Karpas-422 (cell line): ENCODE measurements around the gene COX7A1. TPM values are rescaled to one million over a fixed set of nuclear protein-coding genes. Genes with fewer than 3 reads are reported as not detected.
A peak's percentile ranks its signal among the peaks of the same experiment; 100 is the strongest.
"Not testable (repeated sequence)": the region's sequence is repeated elsewhere in the genome, so short reads cannot be mapped to it uniquely, and the experiment has no call there.

Experiments
- DNase-seq: peaks from one replicate; pipeline ENCODE4 v3.0.0-alpha.2; 2015
- H2AFZ ChIP-seq: fragments of 200-600 bp; sonication (generic); 2 replicates; pipeline ENCODE4 v1.6.1; 2014; ENCODE audit warnings: antibody characterized with exemption, low read length, mixed read lengths
- H3K27ac ChIP-seq: fragments of 200-600 bp; sonication (generic); 2 replicates; pipeline ENCODE4 v1.5.1; 2014; ENCODE audit warnings: mild to moderate bottlenecking, low read length, moderate library complexity
- H3K27me3 ChIP-seq: fragments of 200-600 bp; sonication (generic); 2 replicates; pipeline ENCODE4 v1.6.1; 2014; ENCODE audit warnings: low read length, mixed read lengths
- H3K36me3 ChIP-seq: fragments of 200-600 bp; sonication (generic); 2 replicates; pipeline ENCODE4 v1.6.1; 2014; ENCODE audit warnings: low read length, mixed read lengths; ENCODE audit not compliant: insufficient read depth
- H3K4me1 ChIP-seq: fragments of 200-600 bp; sonication (generic); 2 replicates; pipeline ENCODE4 v1.6.1; 2014; ENCODE audit warnings: mild to moderate bottlenecking, low read length, mixed read lengths
- H3K4me2 ChIP-seq: fragments of 200-600 bp; sonication (generic); 2 replicates; pipeline ENCODE4 v1.6.1; 2014; ENCODE audit warnings: low read length, low read depth, mild to moderate bottlenecking; ENCODE audit not compliant: poor library complexity, severe bottlenecking
- H3K4me3 ChIP-seq: fragments of 200-600 bp; sonication (generic); 2 replicates; pipeline ENCODE4 v1.5.1; 2014; ENCODE audit warnings: mild to moderate bottlenecking, antibody characterized with exemption, low read length, mixed read lengths
- H3K79me2 ChIP-seq: fragments of 200-600 bp; sonication (generic); 2 replicates; pipeline ENCODE4 v1.6.1; 2014; ENCODE audit warnings: mild to moderate bottlenecking, low read length, mixed read lengths
- H3K9ac ChIP-seq: fragments of 200-600 bp; sonication (generic); 2 replicates; pipeline ENCODE4 v1.6.0; 2014; ENCODE audit warnings: low read length
- H3K9me2 ChIP-seq: fragments of 200-600 bp; sonication (generic), shearing (Covaris generic); replicated peaks from 2 replicates; pipeline ENCODE4 v1.6.0; 2014; ENCODE audit warnings: mild to moderate bottlenecking, low read length, moderate library complexity; ENCODE audit not compliant: insufficient read depth
- H3K9me3 ChIP-seq: fragments of 300-700, 200-600 bp; sonication (generic); 2 replicates; pipeline ENCODE4 v1.6.1; 2014; ENCODE audit warnings: low read length, mixed read lengths
- H4K20me1 ChIP-seq: fragments of 200-600 bp; sonication (generic); 2 replicates; pipeline ENCODE4 v1.6.1; 2014; ENCODE audit warnings: mild to moderate bottlenecking, antibody characterized with exemption, low read length, low read depth; ENCODE audit not compliant: insufficient read depth
- total RNA-seq: library from RNA; depleted of rRNA; stranded (reverse); fragments of >200 nt; shearing (Covaris generic); gene quantifications from 2 replicates; pipeline ENCODE4 v1.2.3, GENCODE V29; 2014; ENCODE audit warnings: low replicate concordance; rRNA removed

Gene COX7A1
- not detected in 2 replicates for total RNA-seq

- H3K27ac ChIP-seq = no peak within 1 kb of the TSS
- no peak for DNase-seq
- H3K9ac ChIP-seq = no peak within 1 kb of the TSS
- no peak within 1 kb of the TSS for H3K4me2 ChIP-seq
- no peaks in the 10 kb centered on the region for H3K79me2 ChIP-seq
- no peaks in the 10 kb centered on the region for H3K9me2 ChIP-seq
- no peaks in the 10 kb centered on the region for H3K4me1 ChIP-seq
- H3K27me3 ChIP-seq = no peaks in the 10 kb centered on the region
- no peaks in the 10 kb centered on the region; the same call in 1 of the 2 replicates for H3K36me3 ChIP-seq
- H3K9me3 ChIP-seq = no peaks in the 10 kb centered on the region
- H3K4me3 ChIP-seq = no peak within 1 kb of the TSS
- H4K20me1 ChIP-seq = no peaks in the 10 kb centered on the region
- H2AFZ ChIP-seq = no peak within 1 kb of the TSS
Observed at GRCh38 chr19:36152352-36153091, at the start of gene COX7A1. Gene COX7A1, minus strand, starts transcription at chr19:36152447. Its CDS starts 40 bp downstream, at chr19:36152407.

GRCh38 chr19:36201684-36202083 is 49.4 kb upstream of the COX7A1 start:
- Histone ChIP-seq H3K4me3 (no peak overlapping the region), H3K79me2 (no peaks in the 10 kb centered on the region), H3K4me2 (no peak overlapping the region), H3K27me3 (no peaks in the 10 kb centered on the region), H3K27ac (no peak overlapping the region), H3K4me1 (peaks cover 9% of the 10 kb centered on the region), H2AFZ (no peak overlapping the region), H3K9ac (no peak overlapping the region), H3K9me2 (no peaks in the 10 kb centered on the region), H4K20me1 (no peaks in the 10 kb centered on the region), H3K9me3 (no peaks in the 10 kb centered on the region), H3K36me3 (no peaks in the 10 kb centered on the region)
- DNase-seq = no peak

DNA sequence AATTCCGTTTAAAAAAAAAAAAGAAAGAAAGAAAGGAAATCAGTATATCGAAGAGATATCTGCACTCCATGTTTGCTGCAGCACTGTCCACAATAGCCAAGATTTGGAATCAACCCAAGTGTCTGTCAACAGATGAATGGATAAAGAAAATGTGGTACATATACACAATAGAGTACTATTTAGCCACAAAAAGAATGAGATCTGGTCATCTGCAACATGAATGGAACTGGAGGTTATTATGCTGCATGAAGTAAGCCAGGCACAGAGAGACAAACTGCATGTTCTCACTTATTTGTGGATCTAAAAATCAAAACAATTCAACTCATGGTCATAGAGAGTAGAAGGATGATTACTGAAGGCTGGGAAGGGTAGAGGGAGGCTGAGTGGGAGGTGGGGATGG is 45.9 kb upstream of the COX7A1 start:
- H3K4me2 ChIP-seq = no peak overlapping the region
- no peak overlapping the region for H3K9ac ChIP-seq
- no peaks in the 10 kb centered on the region for H3K9me3 ChIP-seq
- H3K27ac ChIP-seq = no peak overlapping the region
- H3K36me3 ChIP-seq = no peaks in the 10 kb centered on the region
- H3K4me3 ChIP-seq = no peak overlapping the region
- peaks cover 7% of the 10 kb centered on the region for H3K4me1 ChIP-seq
- H2AFZ ChIP-seq = no peak overlapping the region
- H3K27me3 ChIP-seq = no peaks in the 10 kb centered on the region
- no peaks in the 10 kb centered on the region for H3K79me2 ChIP-seq
- no peaks in the 10 kb centered on the region for H4K20me1 ChIP-seq
- H3K9me2 ChIP-seq = no peaks in the 10 kb centered on the region
- DNase-seq = no peak

GRCh38 chr19:36196249-36196648 is 44.0 kb upstream of the COX7A1 start:
- Histone ChIP-seq H3K9me3 (no peaks in the 10 kb centered on the region), H3K4me3 (no peak overlapping the region), H4K20me1 (no peaks in the 10 kb centered on the region), H3K27me3 (no peaks in the 10 kb centered on the region), H3K4me1 (peaks cover 7% of the 10 kb centered on the region), H3K4me2 (no peak overlapping the region), H3K9me2 (no peaks in the 10 kb centered on the region), H3K79me2 (no peaks in the 10 kb centered on the region), H3K27ac (no peak overlapping the region), H3K36me3 (no peaks in the 10 kb centered on the region), H3K9ac (no peak overlapping the region), H2AFZ (no peak overlapping the region)
- DNase-seq = peak; percentile 52

DNA sequence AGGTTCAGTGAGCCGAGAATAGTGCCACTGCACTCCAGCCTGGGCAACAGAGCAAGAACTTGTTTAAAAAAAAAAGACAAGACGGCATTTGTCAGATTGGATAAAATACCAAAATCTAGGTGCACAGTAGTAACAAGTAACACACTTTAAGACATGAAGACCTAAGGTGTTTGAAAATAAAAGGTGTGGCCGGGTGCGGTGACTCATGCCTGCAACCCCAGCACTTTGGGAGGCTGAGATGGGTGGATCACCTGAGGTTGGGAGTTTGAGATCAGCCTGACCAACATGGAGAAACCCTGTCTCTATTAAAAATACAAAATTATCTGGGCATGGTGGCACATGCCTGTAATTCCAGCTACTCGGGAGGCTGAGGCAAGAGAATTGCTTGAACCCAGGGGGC is 34.5 kb upstream of the COX7A1 start:
- not testable (repeated sequence) for H3K9ac ChIP-seq, H3K4me3 ChIP-seq, H3K27me3 ChIP-seq, H3K27ac ChIP-seq, H4K20me1 ChIP-seq, H3K4me2 ChIP-seq, H3K9me3 ChIP-seq, H3K4me1 ChIP-seq, H3K9me2 ChIP-seq, H2AFZ ChIP-seq, H3K79me2 ChIP-seq, H3K36me3 ChIP-seq, DNase-seq

DNA sequence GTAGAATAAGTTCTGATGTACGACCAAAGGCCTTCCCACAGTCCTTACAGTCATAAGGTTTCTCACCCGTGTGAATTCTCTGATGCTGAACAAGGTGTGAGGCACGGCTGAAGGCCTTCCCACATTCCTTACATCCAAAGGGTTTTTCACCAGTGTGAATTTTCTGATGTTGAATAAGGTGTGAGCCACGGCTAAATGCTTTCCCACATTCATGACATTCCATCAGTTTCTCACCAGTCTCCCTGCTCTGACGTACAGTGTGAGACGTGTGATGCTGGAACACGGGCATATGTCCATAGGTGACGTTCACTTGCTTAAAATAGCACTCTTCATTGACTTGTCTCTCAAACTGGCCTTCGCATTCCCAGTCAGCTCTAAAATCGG is 31.0 kb upstream of the COX7A1 start:
- Histone ChIP-seq H3K27ac (no peak overlapping the region), H4K20me1 (no peaks in the 10 kb centered on the region), H3K9me3 (no peaks in the 10 kb centered on the region), H3K4me1 (no peaks in the 10 kb centered on the region), H3K9ac (no peak overlapping the region), H3K9me2 (no peaks in the 10 kb centered on the region), H3K4me2 (no peak overlapping the region), H3K79me2 (no peaks in the 10 kb centered on the region), H3K4me3 (no peak overlapping the region), H2AFZ (no peak overlapping the region), H3K27me3 (no peaks in the 10 kb centered on the region), H3K36me3 (no peaks in the 10 kb centered on the region)
- no peak for DNase-seq

- no peak for DNase-seq
- no peaks in the 10 kb centered on the region for H3K9me3 ChIP-seq
- no peak overlapping the region for H2AFZ ChIP-seq
- H3K9ac ChIP-seq = no peak overlapping the region
- no peaks in the 10 kb centered on the region for H3K4me1 ChIP-seq
- H3K9me2 ChIP-seq = no peaks in the 10 kb centered on the region
- no peaks in the 10 kb centered on the region for H4K20me1 ChIP-seq
- H3K36me3 ChIP-seq = no peaks in the 10 kb centered on the region
- H3K79me2 ChIP-seq = no peaks in the 10 kb centered on the region
- H3K4me2 ChIP-seq = no peak overlapping the region
- H3K27ac ChIP-seq = no peak overlapping the region
- H3K27me3 ChIP-seq = no peaks in the 10 kb centered on the region
- H3K4me3 ChIP-seq = no peak overlapping the region
Observed at GRCh38 chr19:36182612-36183244, 30.5 kb upstream of the COX7A1 start.

DNA sequence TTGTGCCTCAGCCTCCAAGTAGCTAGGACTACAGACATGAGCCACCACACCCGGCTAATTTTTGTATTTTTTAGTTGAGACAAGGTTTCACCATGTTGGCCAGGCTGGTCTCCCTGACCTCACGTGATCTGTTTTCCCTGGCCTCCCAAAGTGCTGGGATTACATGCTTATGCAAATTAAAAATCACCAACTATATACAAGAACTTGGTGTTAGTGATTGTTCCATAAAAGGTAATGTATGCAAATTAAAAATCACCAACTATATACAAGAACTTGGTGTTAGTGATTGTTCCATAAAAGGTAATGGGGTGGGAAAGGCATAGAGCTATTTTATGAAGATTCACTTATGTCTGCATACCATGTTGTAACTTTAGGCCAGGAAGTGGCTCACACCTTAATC is 26.8 kb upstream of the COX7A1 start:
- H3K9me3 ChIP-seq, H3K36me3 ChIP-seq, H3K4me2 ChIP-seq, H3K9me2 ChIP-seq, DNase-seq, H4K20me1 ChIP-seq, H2AFZ ChIP-seq, H3K79me2 ChIP-seq, H3K27ac ChIP-seq, H3K4me1 ChIP-seq, H3K27me3 ChIP-seq, H3K4me3 ChIP-seq, H3K9ac ChIP-seq: not testable (repeated sequence)
